ENCODE results near the gene ITGB1BP1. TPM values are rescaled to one million over a fixed set of nuclear protein-coding genes. Genes with fewer than 3 reads are reported as not detected.

The ITGB1BP1 gene
- total RNA-seq, 1 donor from 2014 or later = 97.3 TPM

- Mint-ChIP-seq H3K27me3 (ENCODE audit: unreplicated experiment) (peaks cover 13% of the 10 kb centered on the region), H3K9me3 (ENCODE audit: unreplicated experiment) (no peaks in the 10 kb centered on the region), H3K4me3 (ENCODE audit: unreplicated experiment) (peak overlapping the region; percentile 95), H3K4me1 (ENCODE audit: unreplicated experiment) (peaks cover 9% of the 10 kb centered on the region), H3K27ac (ENCODE audit: unreplicated experiment) (peak overlapping the region; percentile 28), H3K36me3 (ENCODE audit: low read depth, unreplicated experiment) (peaks cover 15% of the 10 kb centered on the region)
- DNase-seq (ENCODE audit: low spot score) = peak; percentile 21
- no peak for TF ChIP-seq CTCF (IDR thresholded peaks at IDR 0.05; ENCODE audit: unreplicated experiment)
These were observed 818 bp downstream of the ITGB1BP1 start for GRCh38 chr2:9422321-9423099.

GRCh38 chr2:9420495-9420894 is 2.8 kb downstream of the ITGB1BP1 start:
- Mint-ChIP-seq H3K4me1 (ENCODE audit: unreplicated experiment) (peaks cover 9% of the 10 kb centered on the region), H3K27ac (ENCODE audit: unreplicated experiment) (no peak overlapping the region), H3K36me3 (ENCODE audit: low read depth, unreplicated experiment) (peaks cover 21% of the 10 kb centered on the region), H3K4me3 (ENCODE audit: unreplicated experiment) (no peak overlapping the region), H3K27me3 (ENCODE audit: unreplicated experiment) (peaks cover 13% of the 10 kb centered on the region), H3K9me3 (ENCODE audit: unreplicated experiment) (no peaks in the 10 kb centered on the region)
- no peak for DNase-seq (ENCODE audit: low spot score)
- no peak for TF ChIP-seq CTCF (IDR thresholded peaks at IDR 0.05; ENCODE audit: unreplicated experiment)

GRCh38 chr2:9419541-9419940 is 3.8 kb downstream of the ITGB1BP1 start:
- Mint-ChIP-seq H3K4me1 (ENCODE audit: unreplicated experiment) (peaks cover 9% of the 10 kb centered on the region), H3K27ac (ENCODE audit: unreplicated experiment) (no peak overlapping the region), H3K9me3 (ENCODE audit: unreplicated experiment) (no peaks in the 10 kb centered on the region), H3K27me3 (ENCODE audit: unreplicated experiment) (peaks cover 13% of the 10 kb centered on the region), H3K4me3 (ENCODE audit: unreplicated experiment) (no peak overlapping the region), H3K36me3 (ENCODE audit: low read depth, unreplicated experiment) (peaks cover 21% of the 10 kb centered on the region)
- DNase-seq (ENCODE audit: low spot score) = no peak
- TF ChIP-seq CTCF (IDR thresholded peaks at IDR 0.05; ENCODE audit: unreplicated experiment) = no peak

- H3K36me3 Mint-ChIP-seq (ENCODE audit: low read depth, unreplicated experiment) = peaks cover 26% of the 10 kb centered on the region
- peaks cover 9% of the 10 kb centered on the region for H3K4me1 Mint-ChIP-seq (ENCODE audit: unreplicated experiment)
- no peak overlapping the region for H3K27ac Mint-ChIP-seq (ENCODE audit: unreplicated experiment)
- no peak for DNase-seq (ENCODE audit: low spot score)
- H3K27me3 Mint-ChIP-seq (ENCODE audit: unreplicated experiment) = peaks cover 15% of the 10 kb centered on the region
- no peak for TF ChIP-seq CTCF (IDR thresholded peaks at IDR 0.05; ENCODE audit: unreplicated experiment)
- H3K9me3 Mint-ChIP-seq (ENCODE audit: unreplicated experiment) = no peaks in the 10 kb centered on the region
- no peak overlapping the region for H3K4me3 Mint-ChIP-seq (ENCODE audit: unreplicated experiment)
These were observed 4.6 kb downstream of the ITGB1BP1 start for GRCh38 chr2:9418746-9419145.

GRCh38 chr2:9417725-9418124 is 5.6 kb downstream of the ITGB1BP1 start:
- no peak overlapping the region for H3K4me3 Mint-ChIP-seq (ENCODE audit: unreplicated experiment)
- no peak for TF ChIP-seq CTCF (IDR thresholded peaks at IDR 0.05; ENCODE audit: unreplicated experiment)
- no peak for DNase-seq (ENCODE audit: low spot score)
- H3K27me3 Mint-ChIP-seq (ENCODE audit: unreplicated experiment) = peaks cover 16% of the 10 kb centered on the region
- H3K36me3 Mint-ChIP-seq (ENCODE audit: low read depth, unreplicated experiment) = peaks cover 27% of the 10 kb centered on the region
- H3K4me1 Mint-ChIP-seq (ENCODE audit: unreplicated experiment) = peaks cover 9% of the 10 kb centered on the region
- no peaks in the 10 kb centered on the region for H3K9me3 Mint-ChIP-seq (ENCODE audit: unreplicated experiment)
- no peak overlapping the region for H3K27ac Mint-ChIP-seq (ENCODE audit: unreplicated experiment)
